Osteoblast (primary cell): ENCODE measurements around the gene SLC22A2. TPM values are rescaled to one million over a fixed set of nuclear protein-coding genes. Genes with fewer than 3 reads are reported as not detected.

Experiments used
- DNase-seq: peaks from one replicate; pipeline ENCODE4 v3.0.0; 2011; ENCODE audit warnings: low spot score, mixed read lengths; ENCODE audit not compliant: insufficient read length; ENCODE audit errors: missing footprints
- H2AFZ ChIP-seq: 2 replicates; pipeline ENCODE4 v1.6.0; 2011; ENCODE audit warnings: mild to moderate bottlenecking, low read length
- H3K27ac ChIP-seq: 2 replicates; pipeline ENCODE4 v1.5.1; 2011; ENCODE audit warnings: mild to moderate bottlenecking, low read depth, low read length, moderate library complexity
- H3K27me3 ChIP-seq: 2 replicates; pipeline ENCODE4 v1.6.0; 2012; ENCODE audit warnings: mild to moderate bottlenecking, control low read depth, inconsistent platforms, low read length, moderate library complexity; ENCODE audit not compliant: insufficient read depth
- H3K36me3 ChIP-seq: 2 replicates; pipeline ENCODE4 v1.5.1; 2011; ENCODE audit warnings: mild to moderate bottlenecking, low read length, control low read depth, moderate library complexity; ENCODE audit not compliant: insufficient read depth
- H3K4me1 ChIP-seq: 2 replicates; pipeline ENCODE4 v1.5.1; 2011; ENCODE audit warnings: mild to moderate bottlenecking, low read length, control low read depth, moderate library complexity; ENCODE audit not compliant: insufficient read depth
- H3K4me2 ChIP-seq: 2 replicates; pipeline ENCODE4 v1.6.0; 2011; ENCODE audit warnings: mild to moderate bottlenecking, low read length; ENCODE audit not compliant: insufficient read depth
- H3K4me3 ChIP-seq: fragments of 200-600 bp; sonication (generic); 3 replicates; pipeline ENCODE4 v1.5.1; 2012; ENCODE audit warnings: mild to moderate bottlenecking, low read length, inconsistent platforms; ENCODE audit not compliant: insufficient read depth
- H3K79me2 ChIP-seq: 2 replicates; pipeline ENCODE4 v1.6.0; 2012; ENCODE audit warnings: mild to moderate bottlenecking, low read length, control low read depth, inconsistent platforms; ENCODE audit not compliant: insufficient read depth
- H3K9me3 ChIP-seq: 2 replicates; pipeline ENCODE4 v1.5.1; 2011; ENCODE audit warnings: low read depth, low read length, control low read depth
- H4K20me1 ChIP-seq: 2 replicates; pipeline ENCODE4 v1.6.0; 2012; ENCODE audit warnings: mild to moderate bottlenecking, low read length, control low read depth; ENCODE audit not compliant: insufficient read depth
- CTCF ChIP-seq: IDR thresholded peaks from 2 replicates; pipeline ENCODE4 v1.5.1; 2011; ENCODE audit warnings: mild to moderate bottlenecking, low read depth, low read length, moderate library complexity; ENCODE audit errors: extremely low read depth
- total RNA-seq: library from RNA; depleted of rRNA; stranded (reverse); fragments of >200 nt; gene quantifications from 2 replicates; pipeline ENCODE4 v1.2.3, GENCODE V29; 2012

Gene SLC22A2
- total RNA-seq, 1 donor = under 0.01 TPM

- no peaks in the 10 kb centered on the region for H4K20me1 ChIP-seq
- peaks cover 14% of the 10 kb centered on the region for H3K4me1 ChIP-seq
- no peak for TF ChIP-seq CTCF
- no peak overlapping the region for H3K4me3 ChIP-seq
- no peak overlapping the region for H2AFZ ChIP-seq
- peak overlapping the region; percentile 83 for H3K27ac ChIP-seq
- no peak for DNase-seq
- H3K27me3 ChIP-seq = no peaks in the 10 kb centered on the region
- H3K4me2 ChIP-seq = no peak overlapping the region
- no peaks in the 10 kb centered on the region for H3K79me2 ChIP-seq
- no peaks in the 10 kb centered on the region for H3K36me3 ChIP-seq
- H3K9me3 ChIP-seq = no peaks in the 10 kb centered on the region
Observed at GRCh38 chr6:160227769-160228161, 30.9 kb downstream of the SLC22A2 start.

DNA sequence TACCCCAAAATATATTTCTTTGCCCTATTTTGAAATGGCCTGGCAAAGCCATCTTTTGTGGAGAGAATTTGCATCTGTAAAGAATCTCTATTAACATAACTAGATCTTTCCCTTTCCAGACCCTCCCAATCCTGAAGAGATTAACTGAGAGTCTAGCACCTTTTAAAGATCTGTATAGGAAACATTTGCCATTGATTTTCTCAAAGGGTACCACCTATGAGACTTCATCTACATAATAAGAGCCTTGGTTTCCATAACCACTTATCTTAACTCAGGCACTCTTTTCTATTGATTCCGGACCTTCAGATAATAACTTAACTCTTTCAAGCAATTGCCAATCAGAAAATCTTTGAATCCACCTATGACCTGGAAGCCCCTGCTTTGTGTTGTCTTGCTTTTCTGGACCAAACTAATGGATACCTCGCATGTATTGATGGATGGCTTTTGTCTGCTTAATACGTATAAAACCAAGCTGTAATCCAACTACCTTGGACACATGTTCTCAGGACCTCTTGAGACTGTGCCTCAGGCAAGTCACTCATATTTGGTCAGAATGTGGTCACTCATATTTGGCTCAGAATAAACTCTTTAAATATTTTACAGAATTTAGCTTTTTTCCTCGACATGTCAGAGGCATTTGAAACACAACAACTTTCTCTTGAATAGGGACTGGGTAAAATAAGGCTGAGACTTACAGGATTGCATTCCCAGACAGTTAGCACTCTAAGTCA lies 31.4 kb downstream of the SLC22A2 start:
- no peak for TF ChIP-seq CTCF

GRCh38 chr6:160226118-160226591 lies 32.5 kb downstream of the SLC22A2 start:
- TF ChIP-seq CTCF = no peak
- Histone ChIP-seq H3K36me3 (no peaks in the 10 kb centered on the region), H3K27me3 (no peaks in the 10 kb centered on the region), H3K9me3 (no peaks in the 10 kb centered on the region), H2AFZ (no peak overlapping the region), H3K4me2 (no peak overlapping the region), H3K4me3 (no peak overlapping the region), H3K27ac (peak overlapping the region; percentile 83), H4K20me1 (no peaks in the 10 kb centered on the region), H3K79me2 (no peaks in the 10 kb centered on the region), H3K4me1 (peaks cover 14% of the 10 kb centered on the region)
- no peak for DNase-seq

More for the DNA sequence above, 31.4 kb downstream of the SLC22A2 start:
- H3K27ac ChIP-seq = peak overlapping the region; percentile 83
- H2AFZ ChIP-seq = no peak overlapping the region
- no peaks in the 10 kb centered on the region for H3K27me3 ChIP-seq
- no peaks in the 10 kb centered on the region for H3K36me3 ChIP-seq
- no peaks in the 10 kb centered on the region for H4K20me1 ChIP-seq
- no peaks in the 10 kb centered on the region for H3K79me2 ChIP-seq
- no peaks in the 10 kb centered on the region for H3K9me3 ChIP-seq
- H3K4me3 ChIP-seq = no peak overlapping the region
- peaks cover 14% of the 10 kb centered on the region for H3K4me1 ChIP-seq
- no peak overlapping the region for H3K4me2 ChIP-seq
- no peak for DNase-seq

DNA sequence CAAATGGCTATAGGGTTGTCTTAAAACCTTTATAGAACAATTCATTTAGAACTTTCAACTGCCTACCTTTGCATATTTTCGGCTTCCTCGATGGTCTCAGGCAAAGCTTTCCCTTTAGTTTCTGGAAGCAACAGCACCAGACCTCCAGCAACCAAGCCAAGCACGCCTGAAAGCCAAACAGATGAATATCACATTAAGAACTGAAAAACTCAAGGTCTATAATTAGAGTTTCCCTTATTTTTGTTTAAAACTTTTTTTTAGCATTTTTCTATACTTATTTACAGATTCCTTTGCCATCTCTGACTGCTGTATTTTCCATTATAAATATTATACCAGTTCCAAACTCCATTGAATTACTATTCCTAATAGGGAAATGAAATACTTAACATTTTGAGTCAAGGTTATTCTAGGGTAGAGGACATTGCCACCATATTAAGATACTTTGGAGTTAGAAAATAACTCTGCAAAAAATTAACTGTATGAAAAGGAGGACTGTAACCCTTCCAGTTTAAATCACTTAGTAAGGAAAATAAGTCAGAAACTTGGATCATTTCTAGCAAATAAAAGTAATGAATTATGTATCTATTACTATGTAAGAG lies 33.9 kb downstream of the SLC22A2 start:
- no peak for DNase-seq
- H3K27me3 ChIP-seq = no peaks in the 10 kb centered on the region
- H3K4me3 ChIP-seq = no peak overlapping the region
- no peak overlapping the region for H3K4me2 ChIP-seq
- no peak overlapping the region for H3K27ac ChIP-seq
- no peak for TF ChIP-seq CTCF
- no peak overlapping the region for H2AFZ ChIP-seq
- H4K20me1 ChIP-seq = no peaks in the 10 kb centered on the region
- no peaks in the 10 kb centered on the region for H3K36me3 ChIP-seq
- no peaks in the 10 kb centered on the region for H3K79me2 ChIP-seq
- no peaks in the 10 kb centered on the region for H3K9me3 ChIP-seq
- H3K4me1 ChIP-seq = peaks cover 14% of the 10 kb centered on the region
